ENCODE results near the gene ACVRL1.

ACVRL1 gene

GRCh38 chr12:51917746-51918453 lies 10.6 kb downstream of the ACVRL1 start:
- DNase-seq = peak in 1 of 2 experiments; percentile 19

- no peak for DNase-seq
Observed at GRCh38 chr12:51920046-51920445, 12.7 kb downstream of the ACVRL1 start.

- no peak for DNase-seq
Observed at GRCh38 chr12:51921017-51921725, 13.9 kb downstream of the ACVRL1 start.

GRCh38 chr12:51922146-51922545 lies 14.8 kb downstream of the ACVRL1 start:
- no peak for DNase-seq

GRCh38 chr12:51922762-51923505 lies 15.6 kb downstream of the ACVRL1 start:
- no peak for DNase-seq

GRCh38 chr12:51923506-51924365 lies 16.4 kb downstream of the ACVRL1 start:
- DNase-seq = no peak

GRCh38 chr12:51924551-51925319 lies 17.4 kb downstream of the ACVRL1 start:
- no peak for DNase-seq

- DNase-seq = no peak
Observed at GRCh38 chr12:51925346-51926063, 18.2 kb downstream of the ACVRL1 start.

- no peak for DNase-seq
Observed at GRCh38 chr12:51926064-51926632, 18.8 kb downstream of the ACVRL1 start.

GRCh38 chr12:51926718-51927117 lies 19.4 kb downstream of the ACVRL1 start:
- no peak for DNase-seq

GRCh38 chr12:51932218-51933076 lies 25.1 kb downstream of the ACVRL1 start:
- DNase-seq = no peak

GRCh38 chr12:51934080-51934479 lies 26.8 kb downstream of the ACVRL1 start:
- no peak for DNase-seq

GRCh38 chr12:51937926-51938325 lies 30.6 kb downstream of the ACVRL1 start:
- no peak for DNase-seq

GRCh38 chr12:51938726-51939125 lies 31.4 kb downstream of the ACVRL1 start:
- no peak for DNase-seq

- DNase-seq = no peak
Observed at GRCh38 chr12:51941011-51941581, 33.8 kb downstream of the ACVRL1 start.

GRCh38 chr12:51941604-51942003 lies 34.3 kb downstream of the ACVRL1 start:
- DNase-seq = no peak

- DNase-seq = no peak
Observed at GRCh38 chr12:51942056-51942455, 34.8 kb downstream of the ACVRL1 start.

GRCh38 chr12:51942501-51943000 lies 35.2 kb downstream of the ACVRL1 start:
- no peak for DNase-seq

GRCh38 chr12:51943346-51943745 lies 36.0 kb downstream of the ACVRL1 start:
- DNase-seq = no peak
